Measurements from ENCODE around the gene WDR74. TPM values are rescaled to one million over a fixed set of nuclear protein-coding genes. Genes with fewer than 3 reads are reported as not detected.

Gene WDR74
- total and polyA plus RNA-seq, 2 of the 13 experiments (the other 11 are each of a cell fraction or from before 2014, with no cell fraction given), result 77.0 to 83.3 TPM

DNA sequence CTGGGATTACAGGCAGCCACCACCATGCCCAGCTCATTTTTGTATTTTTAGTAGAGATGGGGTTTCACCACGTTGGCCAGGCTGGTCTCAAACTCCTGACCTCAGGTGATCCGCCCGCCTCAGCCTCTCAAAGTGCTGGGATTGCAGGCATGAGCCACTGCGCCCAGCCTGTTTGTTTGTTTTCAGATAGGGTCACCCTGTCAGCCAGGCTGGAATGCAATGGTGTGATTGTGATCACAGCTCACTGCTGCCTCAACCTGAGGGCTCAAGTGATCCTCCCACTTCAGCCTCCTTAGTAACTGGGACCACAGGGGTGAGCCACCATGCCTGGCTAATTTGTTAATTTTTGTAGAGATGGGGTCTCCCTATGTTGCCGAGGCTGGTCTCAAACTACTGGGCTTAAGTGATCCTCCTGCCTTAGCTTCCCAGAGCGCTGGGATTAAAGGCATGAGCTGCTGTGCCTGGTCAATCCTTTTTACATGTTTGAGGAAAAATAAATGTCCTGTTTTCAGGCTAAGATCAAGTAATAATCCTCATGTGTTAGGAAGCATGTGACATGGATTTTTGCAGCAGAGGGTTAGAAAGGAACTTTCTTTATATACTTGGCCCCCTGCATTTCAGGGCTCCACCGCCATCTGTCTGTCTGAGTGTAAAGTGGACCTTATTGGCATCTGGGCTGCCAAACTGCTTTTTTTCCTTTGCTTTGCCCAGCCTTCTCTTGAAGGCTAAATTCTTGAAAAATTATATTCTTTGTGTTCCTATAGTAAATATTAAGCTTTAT is 36.5 kb upstream of the WDR74 start (continued):
- TF ChIP-seq, protein P1, sequence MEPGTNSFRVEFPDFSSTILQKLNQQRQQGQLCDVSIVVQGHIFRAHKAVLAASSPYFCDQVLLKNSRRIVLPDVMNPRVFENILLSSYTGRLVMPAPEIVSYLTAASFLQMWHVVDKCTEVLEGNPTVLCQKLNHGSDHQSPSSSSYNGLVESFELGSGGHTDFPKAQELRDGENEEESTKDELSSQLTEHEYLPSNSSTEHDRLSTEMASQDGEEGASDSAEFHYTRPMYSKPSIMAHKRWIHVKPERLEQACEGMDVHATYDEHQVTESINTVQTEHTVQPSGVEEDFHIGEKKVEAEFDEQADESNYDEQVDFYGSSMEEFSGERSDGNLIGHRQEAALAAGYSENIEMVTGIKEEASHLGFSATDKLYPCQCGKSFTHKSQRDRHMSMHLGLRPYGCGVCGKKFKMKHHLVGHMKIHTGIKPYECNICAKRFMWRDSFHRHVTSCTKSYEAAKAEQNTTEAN (CRISPR knock-in tag; conservative IDR thresholded peaks at IDR 0.05), result no peak
- TF ChIP-seq ATF1 (CRISPR knock-in tag; IDR thresholded peaks at IDR 0.05) (no peak), NCOR1 (IDR thresholded peaks at IDR 0.05; ENCODE audit: borderline replicate concordance, low read length) (no peak), ZNF121 (CRISPR knock-in tag; IDR thresholded peaks at IDR 0.05) (0 out of 2 replicates have a peak, but pooled peaks have one; percentile 50), RXRA (CRISPR knock-in tag; IDR thresholded peaks at IDR 0.05) (0 out of 2 replicates have a peak, but pooled peaks have one; percentile 32), RAD21 (CRISPR knock-in tag; IDR thresholded peaks at IDR 0.05) (no peak), MIXL1 (CRISPR knock-in tag; IDR thresholded peaks at IDR 0.05) (no peak), ZNF724P (CRISPR knock-in tag; IDR thresholded peaks at IDR 0.05; ENCODE audit: borderline replicate concordance) (no peak), ZNF552 (CRISPR knock-in tag; IDR thresholded peaks at IDR 0.05; ENCODE audit: borderline replicate concordance) (no peak), HES4 (CRISPR knock-in tag; IDR thresholded peaks at IDR 0.05; ENCODE audit: borderline replicate concordance) (no peak)
- TF ChIP-seq, protein P2, sequence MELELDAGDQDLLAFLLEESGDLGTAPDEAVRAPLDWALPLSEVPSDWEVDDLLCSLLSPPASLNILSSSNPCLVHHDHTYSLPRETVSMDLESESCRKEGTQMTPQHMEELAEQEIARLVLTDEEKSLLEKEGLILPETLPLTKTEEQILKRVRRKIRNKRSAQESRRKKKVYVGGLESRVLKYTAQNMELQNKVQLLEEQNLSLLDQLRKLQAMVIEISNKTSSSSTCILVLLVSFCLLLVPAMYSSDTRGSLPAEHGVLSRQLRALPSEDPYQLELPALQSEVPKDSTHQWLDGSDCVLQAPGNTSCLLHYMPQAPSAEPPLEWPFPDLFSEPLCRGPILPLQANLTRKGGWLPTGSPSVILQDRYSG (CRISPR knock-in tag; IDR thresholded peaks at IDR 0.05), result no peak
- TF ChIP-seq, protein P3, sequence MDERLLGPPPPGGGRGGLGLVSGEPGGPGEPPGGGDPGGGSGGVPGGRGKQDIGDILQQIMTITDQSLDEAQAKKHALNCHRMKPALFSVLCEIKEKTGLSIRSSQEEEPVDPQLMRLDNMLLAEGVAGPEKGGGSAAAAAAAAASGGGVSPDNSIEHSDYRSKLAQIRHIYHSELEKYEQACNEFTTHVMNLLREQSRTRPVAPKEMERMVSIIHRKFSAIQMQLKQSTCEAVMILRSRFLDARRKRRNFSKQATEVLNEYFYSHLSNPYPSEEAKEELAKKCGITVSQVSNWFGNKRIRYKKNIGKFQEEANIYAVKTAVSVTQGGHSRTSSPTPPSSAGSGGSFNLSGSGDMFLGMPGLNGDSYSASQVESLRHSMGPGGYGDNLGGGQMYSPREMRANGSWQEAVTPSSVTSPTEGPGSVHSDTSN (CRISPR knock-in tag; IDR thresholded peaks at IDR 0.05), result no peak
- TF ChIP-seq, protein P4, sequence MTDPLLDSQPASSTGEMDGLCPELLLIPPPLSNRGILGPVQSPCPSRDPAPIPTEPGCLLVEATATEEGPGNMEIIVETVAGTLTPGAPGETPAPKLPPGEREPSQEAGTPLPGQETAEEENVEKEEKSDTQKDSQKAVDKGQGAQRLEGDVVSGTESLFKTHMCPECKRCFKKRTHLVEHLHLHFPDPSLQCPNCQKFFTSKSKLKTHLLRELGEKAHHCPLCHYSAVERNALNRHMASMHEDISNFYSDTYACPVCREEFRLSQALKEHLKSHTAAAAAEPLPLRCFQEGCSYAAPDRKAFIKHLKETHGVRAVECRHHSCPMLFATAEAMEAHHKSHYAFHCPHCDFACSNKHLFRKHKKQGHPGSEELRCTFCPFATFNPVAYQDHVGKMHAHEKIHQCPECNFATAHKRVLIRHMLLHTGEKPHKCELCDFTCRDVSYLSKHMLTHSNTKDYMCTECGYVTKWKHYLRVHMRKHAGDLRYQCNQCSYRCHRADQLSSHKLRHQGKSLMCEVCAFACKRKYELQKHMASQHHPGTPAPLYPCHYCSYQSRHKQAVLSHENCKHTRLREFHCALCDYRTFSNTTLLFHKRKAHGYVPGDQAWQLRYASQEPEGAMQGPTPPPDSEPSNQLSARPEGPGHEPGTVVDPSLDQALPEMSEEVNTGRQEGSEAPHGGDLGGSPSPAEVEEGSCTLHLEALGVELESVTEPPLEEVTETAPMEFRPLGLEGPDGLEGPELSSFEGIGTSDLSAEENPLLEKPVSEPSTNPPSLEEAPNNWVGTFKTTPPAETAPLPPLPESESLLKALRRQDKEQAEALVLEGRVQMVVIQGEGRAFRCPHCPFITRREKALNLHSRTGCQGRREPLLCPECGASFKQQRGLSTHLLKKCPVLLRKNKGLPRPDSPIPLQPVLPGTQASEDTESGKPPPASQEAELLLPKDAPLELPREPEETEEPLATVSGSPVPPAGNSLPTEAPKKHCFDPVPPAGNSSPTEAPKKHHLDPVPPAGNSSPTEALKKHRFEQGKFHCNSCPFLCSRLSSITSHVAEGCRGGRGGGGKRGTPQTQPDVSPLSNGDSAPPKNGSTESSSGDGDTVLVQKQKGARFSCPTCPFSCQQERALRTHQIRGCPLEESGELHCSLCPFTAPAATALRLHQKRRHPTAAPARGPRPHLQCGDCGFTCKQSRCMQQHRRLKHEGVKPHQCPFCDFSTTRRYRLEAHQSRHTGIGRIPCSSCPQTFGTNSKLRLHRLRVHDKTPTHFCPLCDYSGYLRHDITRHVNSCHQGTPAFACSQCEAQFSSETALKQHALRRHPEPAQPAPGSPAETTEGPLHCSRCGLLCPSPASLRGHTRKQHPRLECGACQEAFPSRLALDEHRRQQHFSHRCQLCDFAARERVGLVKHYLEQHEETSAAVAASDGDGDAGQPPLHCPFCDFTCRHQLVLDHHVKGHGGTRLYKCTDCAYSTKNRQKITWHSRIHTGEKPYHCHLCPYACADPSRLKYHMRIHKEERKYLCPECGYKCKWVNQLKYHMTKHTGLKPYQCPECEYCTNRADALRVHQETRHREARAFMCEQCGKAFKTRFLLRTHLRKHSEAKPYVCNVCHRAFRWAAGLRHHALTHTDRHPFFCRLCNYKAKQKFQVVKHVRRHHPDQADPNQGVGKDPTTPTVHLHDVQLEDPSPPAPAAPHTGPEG (CRISPR knock-in tag; IDR thresholded peaks at IDR 0.05), result no peak
- TF ChIP-seq, protein P5, sequence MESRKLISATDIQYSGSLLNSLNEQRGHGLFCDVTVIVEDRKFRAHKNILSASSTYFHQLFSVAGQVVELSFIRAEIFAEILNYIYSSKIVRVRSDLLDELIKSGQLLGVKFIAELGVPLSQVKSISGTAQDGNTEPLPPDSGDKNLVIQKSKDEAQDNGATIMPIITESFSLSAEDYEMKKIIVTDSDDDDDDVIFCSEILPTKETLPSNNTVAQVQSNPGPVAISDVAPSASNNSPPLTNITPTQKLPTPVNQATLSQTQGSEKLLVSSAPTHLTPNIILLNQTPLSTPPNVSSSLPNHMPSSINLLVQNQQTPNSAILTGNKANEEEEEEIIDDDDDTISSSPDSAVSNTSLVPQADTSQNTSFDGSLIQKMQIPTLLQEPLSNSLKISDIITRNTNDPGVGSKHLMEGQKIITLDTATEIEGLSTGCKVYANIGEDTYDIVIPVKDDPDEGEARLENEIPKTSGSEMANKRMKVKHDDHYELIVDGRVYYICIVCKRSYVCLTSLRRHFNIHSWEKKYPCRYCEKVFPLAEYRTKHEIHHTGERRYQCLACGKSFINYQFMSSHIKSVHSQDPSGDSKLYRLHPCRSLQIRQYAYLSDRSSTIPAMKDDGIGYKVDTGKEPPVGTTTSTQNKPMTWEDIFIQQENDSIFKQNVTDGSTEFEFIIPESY (CRISPR knock-in tag; IDR thresholded peaks at IDR 0.05), result peak; percentile 36; the same call in 1 of the 2 replicates
- TF ChIP-seq, protein P6, sequence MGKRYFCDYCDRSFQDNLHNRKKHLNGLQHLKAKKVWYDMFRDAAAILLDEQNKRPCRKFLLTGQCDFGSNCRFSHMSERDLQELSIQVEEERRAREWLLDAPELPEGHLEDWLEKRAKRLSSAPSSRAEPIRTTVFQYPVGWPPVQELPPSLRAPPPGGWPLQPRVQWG (CRISPR knock-in tag; IDR thresholded peaks at IDR 0.05; ENCODE audit: borderline replicate concordance, low read depth), result no peak

Measured in HepG2 (cell line).